BJ (cell line): Measurements from ENCODE around the gene RPS15. TPM values are rescaled to one million over a fixed set of nuclear protein-coding genes. Genes with fewer than 3 reads are reported as not detected.

Experiments used
- CTCF ChIA-PET: fragments of 350-600 bp; formaldehyde crosslinking; extraction: SDS; loops from one replicate; lab custom pipeline; 2021; ENCODE audit warnings: antibody characterized with exemption, inconsistent platforms; lab: Yijun Ruan, JAX
- POLR2A ChIA-PET: fragments of 300-600 bp; sonication (Branson Sonifier 250); formaldehyde crosslinking; extraction: SDS; loops from one replicate; lab custom pipeline; 2021; ENCODE audit warnings: antibody characterized with exemption; lab: Charles Lee
- DNase-seq: peaks from one replicate; pipeline ENCODE4 v3.0.0-alpha.2; 2011; ENCODE audit warnings: low read depth
- H3K27me3 ChIP-seq: 2 replicates; pipeline ENCODE4 v1.6.0; 2011; ENCODE audit warnings: low read length; ENCODE audit not compliant: control insufficient read depth, insufficient read depth
- H3K36me3 ChIP-seq: 2 replicates; pipeline ENCODE4 v1.5.1; 2011; ENCODE audit warnings: low read length; ENCODE audit not compliant: control insufficient read depth, insufficient read depth
- H3K4me3 ChIP-seq: 2 replicates; pipeline ENCODE4 v1.5.1; 2011; ENCODE audit warnings: low read depth, mild to moderate bottlenecking, control low read depth, low read length
- polyA plus RNA-seq: library from polyadenylated mRNA; depleted of rRNA; stranded (reverse); fragments of >200 nt; gene quantifications from 2 replicates; pipeline ENCODE4 v1.2.3, GENCODE V29; 2011
- TF ChIP-seq, protein P1 (sequence below): IDR thresholded peaks from 2 replicates; pipeline ENCODE4 v1.5.1; 2011; ENCODE audit warnings: low read depth, mild to moderate bottlenecking, control low read depth, inconsistent platforms, low read length, moderate library complexity; ENCODE audit not compliant: insufficient read depth

The RPS15 gene
- polyA plus RNA-seq, 1 experiment, result 1,597 TPM

DNA sequence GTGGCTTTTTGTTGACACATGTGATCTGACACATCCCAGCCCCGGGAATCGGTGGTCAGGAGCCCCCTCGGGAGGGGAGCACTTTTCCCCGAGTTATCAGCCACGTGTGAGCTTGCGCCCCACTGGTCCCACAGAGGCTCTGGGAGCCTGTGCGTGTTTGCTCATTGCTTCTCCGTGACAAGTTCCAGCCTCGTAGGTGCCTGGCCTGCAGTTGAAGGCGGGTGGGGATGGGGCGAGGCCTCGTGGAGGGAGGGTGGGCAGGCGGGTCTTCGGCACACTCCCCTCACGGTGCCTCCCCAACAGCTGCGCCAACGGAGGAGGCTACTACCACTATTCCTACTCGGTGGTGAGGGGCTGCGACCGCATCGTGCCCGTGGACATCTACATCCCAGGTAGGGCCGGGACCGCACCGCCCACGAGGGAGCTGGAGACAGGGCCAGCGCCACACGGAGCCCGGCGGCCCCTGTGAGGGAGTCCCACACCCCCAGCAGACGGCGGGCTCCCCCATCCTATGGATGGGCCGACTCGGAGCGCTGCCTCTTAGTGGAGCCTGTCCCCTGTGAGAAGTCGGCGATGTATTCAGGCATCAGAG is 45.2 kb upstream of the RPS15 start:
- ChIA-PET CTCF (no interaction called here), POLR2A (no interaction called here)
- H3K27me3 ChIP-seq, result no peaks in the 10 kb centered on the region
- TF ChIP-seq, protein P1, sequence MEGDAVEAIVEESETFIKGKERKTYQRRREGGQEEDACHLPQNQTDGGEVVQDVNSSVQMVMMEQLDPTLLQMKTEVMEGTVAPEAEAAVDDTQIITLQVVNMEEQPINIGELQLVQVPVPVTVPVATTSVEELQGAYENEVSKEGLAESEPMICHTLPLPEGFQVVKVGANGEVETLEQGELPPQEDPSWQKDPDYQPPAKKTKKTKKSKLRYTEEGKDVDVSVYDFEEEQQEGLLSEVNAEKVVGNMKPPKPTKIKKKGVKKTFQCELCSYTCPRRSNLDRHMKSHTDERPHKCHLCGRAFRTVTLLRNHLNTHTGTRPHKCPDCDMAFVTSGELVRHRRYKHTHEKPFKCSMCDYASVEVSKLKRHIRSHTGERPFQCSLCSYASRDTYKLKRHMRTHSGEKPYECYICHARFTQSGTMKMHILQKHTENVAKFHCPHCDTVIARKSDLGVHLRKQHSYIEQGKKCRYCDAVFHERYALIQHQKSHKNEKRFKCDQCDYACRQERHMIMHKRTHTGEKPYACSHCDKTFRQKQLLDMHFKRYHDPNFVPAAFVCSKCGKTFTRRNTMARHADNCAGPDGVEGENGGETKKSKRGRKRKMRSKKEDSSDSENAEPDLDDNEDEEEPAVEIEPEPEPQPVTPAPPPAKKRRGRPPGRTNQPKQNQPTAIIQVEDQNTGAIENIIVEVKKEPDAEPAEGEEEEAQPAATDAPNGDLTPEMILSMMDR, result no peak
- peaks cover 11% of the 10 kb centered on the region for H3K36me3 ChIP-seq
- H3K4me3 ChIP-seq, result no peak overlapping the region
- no peak for DNase-seq

DNA sequence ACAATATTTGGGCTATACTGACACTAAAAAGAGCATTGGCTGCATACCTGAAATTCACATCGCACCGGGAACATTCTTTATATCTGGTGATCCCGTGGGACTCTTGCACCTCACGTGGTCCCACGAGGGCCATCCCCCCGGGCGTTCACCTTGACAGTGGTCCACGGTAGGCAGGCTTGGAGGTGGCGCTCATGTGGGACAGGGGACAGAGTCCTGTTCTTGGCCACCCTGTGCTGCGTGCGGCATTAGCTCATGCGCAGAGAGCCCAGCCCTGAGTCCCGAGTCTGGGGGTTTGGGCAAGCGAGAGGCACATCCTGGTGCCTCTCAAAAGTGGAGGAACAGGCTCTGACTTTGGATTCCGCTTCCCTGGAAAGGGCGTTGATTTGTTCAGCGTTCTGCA is 44.4 kb upstream of the RPS15 start:
- H3K36me3 ChIP-seq, result peaks cover 9% of the 10 kb centered on the region
- ChIA-PET POLR2A (no interaction called here), CTCF (no interaction called here)
- TF ChIP-seq, protein P1, result no peak
- no peaks in the 10 kb centered on the region for H3K27me3 ChIP-seq
- no peak overlapping the region for H3K4me3 ChIP-seq
- DNase-seq, result no peak

DNA sequence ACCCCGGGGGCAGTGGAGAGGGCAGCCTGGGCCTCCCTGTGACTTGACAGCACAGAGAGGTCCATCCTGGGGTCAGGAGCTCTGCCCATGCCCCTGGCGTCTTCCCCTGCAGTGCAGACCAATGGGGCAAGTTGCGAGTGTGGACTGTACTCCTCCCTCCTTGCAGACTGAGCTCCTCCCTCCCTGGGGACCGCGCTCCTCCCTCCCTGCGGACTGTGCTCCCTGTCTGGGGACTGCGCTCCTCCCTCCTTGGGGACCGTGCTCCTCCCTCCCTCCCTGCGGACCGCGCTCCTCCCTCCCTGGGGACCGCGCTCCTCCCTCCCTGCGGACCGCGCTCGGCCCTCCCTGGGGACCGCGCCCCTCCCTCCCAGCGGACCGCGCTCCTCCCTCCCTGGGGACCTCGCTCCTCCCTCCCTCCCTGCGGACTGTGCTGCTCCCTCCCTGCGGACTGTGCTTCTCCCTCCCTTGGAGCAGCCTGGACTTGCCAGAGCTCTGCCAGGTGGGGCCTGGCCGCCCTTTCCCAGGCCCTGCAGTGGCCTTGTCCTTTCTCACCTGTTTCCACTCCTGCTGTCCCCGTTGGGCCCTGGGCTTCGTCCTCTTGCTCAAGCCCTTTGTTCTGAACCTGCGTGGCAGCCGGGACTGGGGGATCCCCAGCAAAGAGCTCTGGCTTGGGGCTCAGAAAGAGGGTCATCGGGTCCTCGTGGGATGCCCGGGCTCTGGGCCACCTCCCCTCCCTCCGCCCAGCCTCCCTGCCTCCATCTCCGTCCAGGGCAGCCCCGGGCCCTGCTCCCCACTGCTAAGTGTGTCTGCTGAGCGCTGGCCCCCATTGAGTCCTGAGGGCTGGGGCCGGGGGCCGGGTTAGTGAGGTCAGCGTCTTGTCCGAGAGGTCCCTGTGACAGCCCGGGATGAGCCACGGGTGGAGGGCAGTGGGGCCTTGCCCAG is 43.7 kb upstream of the RPS15 start:
- POLR2A ChIA-PET, result no interaction called here
- Histone ChIP-seq H3K4me3 (no peak overlapping the region), H3K27me3 (no peaks in the 10 kb centered on the region), H3K36me3 (peaks cover 3% of the 10 kb centered on the region; the same call in 1 of the 2 replicates)
- CTCF ChIA-PET, result no interaction called here
- no peak for DNase-seq
- TF ChIP-seq, protein P1, result no peak

DNA sequence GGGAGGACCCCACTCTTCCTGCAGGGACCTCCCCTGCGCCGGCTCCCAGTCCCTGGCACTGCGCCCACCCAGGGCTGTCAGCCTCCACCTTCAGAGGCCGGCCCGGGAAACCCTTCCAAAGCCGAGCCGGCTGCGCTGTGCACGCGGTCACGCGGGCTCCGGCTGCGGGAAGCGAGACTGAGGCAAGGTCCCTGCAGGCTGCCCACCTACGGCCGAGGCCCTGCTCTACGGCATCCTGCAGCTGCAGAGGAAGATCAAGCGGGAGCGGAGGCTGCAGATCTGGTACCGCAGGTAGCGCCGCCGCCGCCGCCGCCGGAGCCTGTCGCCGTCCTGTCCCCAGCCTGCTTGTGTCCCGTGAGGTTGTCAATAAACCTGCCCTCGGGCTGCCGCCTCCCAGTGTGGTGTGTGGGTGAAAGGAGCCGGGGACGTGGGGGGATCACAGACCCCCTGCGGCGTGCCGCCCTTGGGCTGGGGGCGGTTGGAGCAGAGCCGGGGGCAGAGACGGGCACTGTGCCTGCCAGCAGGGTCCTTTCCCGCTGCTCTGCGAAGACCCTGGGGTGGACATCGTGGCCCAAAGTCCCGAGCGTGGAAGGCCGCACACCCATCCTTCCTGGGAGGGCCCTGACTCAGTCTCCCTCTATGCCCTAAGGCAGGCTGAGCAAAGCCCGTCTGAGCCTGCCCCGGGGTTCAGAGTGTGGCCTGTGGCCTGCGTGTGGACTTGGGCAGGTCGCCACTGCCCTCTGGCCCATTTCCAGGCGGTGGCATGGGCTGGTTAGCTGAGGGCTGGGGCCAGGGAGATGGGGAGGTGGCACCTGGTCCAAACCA is 42.8 kb upstream of the RPS15 start:
- peaks cover 3% of the 10 kb centered on the region; the same call in 1 of the 2 replicates for H3K36me3 ChIP-seq
- ChIA-PET CTCF (no interaction called here), POLR2A (no interaction called here)
- H3K4me3 ChIP-seq, result no peak overlapping the region
- H3K27me3 ChIP-seq, result no peaks in the 10 kb centered on the region
- DNase-seq, result no peak
- TF ChIP-seq, protein P1, result no peak
